Activated T-cell treated with anti-CD3 and anti-CD28 coated beads, Interleukin-2, amount 50 U/mL, for 72 hours (primary cell): ENCODE measurements around the gene GRWD1. TPM values are rescaled to one million over a fixed set of nuclear protein-coding genes. Genes with fewer than 3 reads are reported as not detected.

Experiments
- ATAC-seq, 2 donors: fragments of 150-1000 bp; cut with Tn5 transposase; replicated peaks in 1 of 2; 2 replicates each; pipeline ENCODE4 v1.10.0; 2021; ENCODE audit warnings: moderate library complexity in 2 of 2, mild to moderate bottlenecking in 1 of 2
- DNase-seq, 2 donors: peaks; one replicate each; pipeline ENCODE4 v3.0.0; 2021 to 2022; ENCODE audit warnings: mixed read lengths in 1 of 2
- H3K27ac Mint-ChIP-seq: one replicate; pipeline ENCODE4 v1.8.0; 2022; ENCODE audit warnings: mild to moderate bottlenecking, moderate library complexity, mixed read lengths
- H3K27me3 Mint-ChIP-seq: one replicate; pipeline ENCODE4 v1.8.0; 2022; ENCODE audit warnings: low read depth, mixed read lengths
- H3K36me3 Mint-ChIP-seq, 2 donors: one replicate each; pipeline ENCODE4 v1.8.0; 2022; ENCODE audit warnings: mixed read lengths in 2 of 2, mild to moderate bottlenecking in 1 of 2; ENCODE audit not compliant: insufficient read depth in 2 of 2
- H3K4me1 Mint-ChIP-seq: one replicate; pipeline ENCODE4 v1.8.0; 2022; ENCODE audit warnings: low read depth, mixed read lengths
- H3K4me3 Mint-ChIP-seq, 2 donors: one replicate each; pipeline ENCODE4 v1.8.0; 2022; ENCODE audit warnings: mild to moderate bottlenecking in 2 of 2, mixed read lengths in 2 of 2, moderate library complexity in 2 of 2
- H3K9me3 Mint-ChIP-seq, 2 donors: one replicate each; pipeline ENCODE4 v1.8.0; 2022; ENCODE audit warnings: mixed read lengths in 2 of 2
- total RNA-seq, 2 donors: library from RNA; stranded (reverse); gene quantifications; one replicate each; pipeline ENCODE4 v1.2.3, GENCODE V29; 2022

The GRWD1 gene
- total RNA-seq, 2 donors from 2014 or later = 27.0 to 38.2 TPM

- Mint-ChIP-seq H3K27ac (no peak overlapping the region), H3K4me3 (peak overlapping the region; percentile 44 to 72), H3K27me3 (peaks cover 27% of the 10 kb centered on the region), H3K9me3 (no peaks in the 10 kb centered on the region), H3K36me3 (peaks cover 2 to 8% of the 10 kb centered on the region in 2 donors), H3K4me1 (peaks cover 32% of the 10 kb centered on the region)
- DNase-seq = no peak
- no peak for ATAC-seq
Measured at GRCh38 chr19:48442116-48443035, 3.4 kb upstream of the GRWD1 start.

GRCh38 chr19:48443256-48443655 lies 2.5 kb upstream of the GRWD1 start:
- peaks cover 27% of the 10 kb centered on the region for H3K27me3 Mint-ChIP-seq
- no peak overlapping the region for H3K27ac Mint-ChIP-seq
- DNase-seq (peak; percentile 23 to 29), ATAC-seq (no peak)
- peaks cover 8 to 11% of the 10 kb centered on the region in 2 donors for H3K36me3 Mint-ChIP-seq
- no peaks in the 10 kb centered on the region for H3K9me3 Mint-ChIP-seq
- H3K4me1 Mint-ChIP-seq = peaks cover 41% of the 10 kb centered on the region
- no peak overlapping the region for H3K4me3 Mint-ChIP-seq

GRCh38 chr19:48443731-48444128 lies 2.1 kb upstream of the GRWD1 start:
- DNase-seq = peak in 1 of 2 donors; percentile 15
- no peak for ATAC-seq
- Mint-ChIP-seq H3K4me1 (peaks cover 46% of the 10 kb centered on the region), H3K9me3 (no peaks in the 10 kb centered on the region), H3K27me3 (peaks cover 27% of the 10 kb centered on the region), H3K27ac (no peak overlapping the region), H3K36me3 (peaks cover 9 to 15% of the 10 kb centered on the region in 2 donors), H3K4me3 (peak overlapping the region; percentile 92 to 93)

- peak overlapping the region; percentile 92 to 93 for H3K4me3 Mint-ChIP-seq
- H3K36me3 Mint-ChIP-seq = peaks cover 9 to 18% of the 10 kb centered on the region in 2 donors
- ATAC-seq (no peak), DNase-seq (no peak)
- peaks cover 47% of the 10 kb centered on the region for H3K4me1 Mint-ChIP-seq
- H3K9me3 Mint-ChIP-seq = no peaks in the 10 kb centered on the region
- H3K27me3 Mint-ChIP-seq = peaks cover 27% of the 10 kb centered on the region
- peak overlapping the region; percentile 87 for H3K27ac Mint-ChIP-seq
Measured at GRCh38 chr19:48444129-48444935, 1.5 kb upstream of the GRWD1 start.

- peak overlapping the region; percentile 92 to 93 for H3K4me3 Mint-ChIP-seq
- peaks cover 9 to 22% of the 10 kb centered on the region in 2 donors for H3K36me3 Mint-ChIP-seq
- H3K27me3 Mint-ChIP-seq = peaks cover 27% of the 10 kb centered on the region
- no peak for DNase-seq
- H3K27ac Mint-ChIP-seq = peak overlapping the region; percentile 87
- H3K4me1 Mint-ChIP-seq = peaks cover 47% of the 10 kb centered on the region
- ATAC-seq = no peak
- no peaks in the 10 kb centered on the region for H3K9me3 Mint-ChIP-seq
Measured at GRCh38 chr19:48444936-48445200, 915 bp upstream of the GRWD1 start.

GRCh38 chr19:48445256-48445605 lies 552 bp upstream of the GRWD1 start:
- Mint-ChIP-seq H3K27me3 (peaks cover 27% of the 10 kb centered on the region), H3K9me3 (no peaks in the 10 kb centered on the region), H3K36me3 (peaks cover 9 to 22% of the 10 kb centered on the region in 2 donors), H3K27ac (peak overlapping the region; percentile 87), H3K4me3 (peak overlapping the region; percentile 92 to 93), H3K4me1 (peaks cover 47% of the 10 kb centered on the region)
- no peak for DNase-seq
- peak; percentile 28 to 44 for ATAC-seq

GRCh38 chr19:48446579-48446978 lies 796 bp downstream of the GRWD1 start:
- DNase-seq (no peak), ATAC-seq (no peak)
- H3K27me3 Mint-ChIP-seq = peaks cover 20% of the 10 kb centered on the region
- peaks cover 47% of the 10 kb centered on the region for H3K4me1 Mint-ChIP-seq
- H3K9me3 Mint-ChIP-seq = no peaks in the 10 kb centered on the region
- peaks cover 7 to 26% of the 10 kb centered on the region in 2 donors for H3K36me3 Mint-ChIP-seq
- peak overlapping the region; percentile 87 for H3K27ac Mint-ChIP-seq
- peak overlapping the region; percentile 92 to 93 for H3K4me3 Mint-ChIP-seq

GRCh38 chr19:48448563-48448962 lies 2.8 kb downstream of the GRWD1 start:
- Mint-ChIP-seq H3K27me3 (peaks cover 12% of the 10 kb centered on the region), H3K4me3 (no peak overlapping the region), H3K27ac (no peak overlapping the region), H3K9me3 (no peaks in the 10 kb centered on the region), H3K4me1 (peaks cover 40% of the 10 kb centered on the region), H3K36me3 (peaks cover 7 to 31% of the 10 kb centered on the region in 2 donors)
- DNase-seq = no peak
- no peak for ATAC-seq

- Mint-ChIP-seq H3K27me3 (no peaks in the 10 kb centered on the region), H3K36me3 (peaks cover 1 to 29% of the 10 kb centered on the region in 2 donors), H3K9me3 (no peaks in the 10 kb centered on the region), H3K4me1 (peaks cover 27% of the 10 kb centered on the region), H3K4me3 (no peak overlapping the region), H3K27ac (no peak overlapping the region)
- ATAC-seq (no peak), DNase-seq (no peak)
Measured at GRCh38 chr19:48450441-48450840, 4.7 kb downstream of the GRWD1 start.

- Mint-ChIP-seq H3K4me1 (peaks cover 25% of the 10 kb centered on the region), H3K36me3 (peaks cover 1 to 29% of the 10 kb centered on the region in 2 donors), H3K27ac (no peak overlapping the region), H3K4me3 (no peak overlapping the region), H3K9me3 (no peaks in the 10 kb centered on the region), H3K27me3 (no peaks in the 10 kb centered on the region)
- DNase-seq (no peak), ATAC-seq (no peak)
Measured at GRCh38 chr19:48450863-48451262, 5.1 kb downstream of the GRWD1 start.

- no peak for DNase-seq
- H3K4me1 Mint-ChIP-seq = peaks cover 21% of the 10 kb centered on the region
- no peaks in the 10 kb centered on the region for H3K9me3 Mint-ChIP-seq
- H3K27me3 Mint-ChIP-seq = no peaks in the 10 kb centered on the region
- no peak for ATAC-seq
- H3K27ac Mint-ChIP-seq = no peak overlapping the region
- peaks cover 1 to 29% of the 10 kb centered on the region in 2 donors for H3K36me3 Mint-ChIP-seq
- H3K4me3 Mint-ChIP-seq = no peak overlapping the region
Measured at GRCh38 chr19:48451624-48452023, 5.8 kb downstream of the GRWD1 start.

GRCh38 chr19:48452289-48453190 lies 6.8 kb downstream of the GRWD1 start:
- no peak overlapping the region for H3K4me3 Mint-ChIP-seq
- no peaks in the 10 kb centered on the region for H3K9me3 Mint-ChIP-seq
- H3K4me1 Mint-ChIP-seq = peaks cover 13% of the 10 kb centered on the region
- H3K27ac Mint-ChIP-seq = no peak overlapping the region
- ATAC-seq (no peak), DNase-seq (no peak)
- peaks cover 1 to 32% of the 10 kb centered on the region in 2 donors for H3K36me3 Mint-ChIP-seq
- H3K27me3 Mint-ChIP-seq = no peaks in the 10 kb centered on the region
